ENCODE results near the gene CCDC92B. TPM values are rescaled to one million over a fixed set of nuclear protein-coding genes. Genes with fewer than 3 reads are reported as not detected.

Gene CCDC92B
- total and polyA plus RNA-seq, 2 of the 4 experiments (the other 2 are of a cell fraction): not detected

- no peak overlapping the region for H2BK5ac ChIP-seq (ENCODE audit: low read depth, low read length, poor library complexity, severe bottlenecking)
- no peak overlapping the region for H2AK5ac ChIP-seq (ENCODE audit: low read depth, low read length)
- H4K20me1 ChIP-seq (ENCODE audit: insufficient read depth, low read length): peaks cover 57% of the 10 kb centered on the region
- H3K9me3 ChIP-seq (ENCODE audit: control insufficient read depth, insufficient read depth, low read length): no peaks in the 10 kb centered on the region
- DNase-seq: no peak
- no peak overlapping the region for H3K27ac ChIP-seq (ENCODE audit: insufficient read depth, low read length)
- H3K36me3 ChIP-seq (ENCODE audit: control insufficient read depth, insufficient read depth, low read length): peaks cover 20% of the 10 kb centered on the region
- H3K4me1 ChIP-seq (ENCODE audit: control insufficient read depth, insufficient read depth, low read length): peaks cover 8% of the 10 kb centered on the region
- no peak overlapping the region for H2AFZ ChIP-seq (replicated peaks; ENCODE audit: low read length, poor library complexity)
- TF ChIP-seq RCOR1 (IDR thresholded peaks at IDR 0.05; ENCODE audit: insufficient replicate concordance, low read length) (no peak), MXI1 (IDR thresholded peaks at IDR 0.05; ENCODE audit: borderline replicate concordance, low read depth, low read length) (no peak), NFE2L2 (IDR thresholded peaks at IDR 0.05; ENCODE audit: low read depth, low read length) (no peak), POLR2A (IDR thresholded peaks at IDR 0.05; ENCODE audit: low read depth, low read length) (no peak), MAFK (IDR thresholded peaks at IDR 0.05; ENCODE audit: low read depth, low read length) (no peak), MAZ (IDR thresholded peaks at IDR 0.05; ENCODE audit: borderline replicate concordance, low read depth, low read length) (no peak), BHLHE40 (IDR thresholded peaks at IDR 0.05; ENCODE audit: low read depth, low read length) (no peak), CEBPB (IDR thresholded peaks at IDR 0.05; ENCODE audit: low read depth, low read length) (no peak), FOS (IDR thresholded peaks at IDR 0.05; ENCODE audit: low read depth, low read length) (no peak), RAD21 (IDR thresholded peaks at IDR 0.05; ENCODE audit: low read length) (no peak), ELK1 (IDR thresholded peaks at IDR 0.05; ENCODE audit: borderline replicate concordance, low read depth, low read length) (no peak)
- TF ChIP-seq, protein P1, sequence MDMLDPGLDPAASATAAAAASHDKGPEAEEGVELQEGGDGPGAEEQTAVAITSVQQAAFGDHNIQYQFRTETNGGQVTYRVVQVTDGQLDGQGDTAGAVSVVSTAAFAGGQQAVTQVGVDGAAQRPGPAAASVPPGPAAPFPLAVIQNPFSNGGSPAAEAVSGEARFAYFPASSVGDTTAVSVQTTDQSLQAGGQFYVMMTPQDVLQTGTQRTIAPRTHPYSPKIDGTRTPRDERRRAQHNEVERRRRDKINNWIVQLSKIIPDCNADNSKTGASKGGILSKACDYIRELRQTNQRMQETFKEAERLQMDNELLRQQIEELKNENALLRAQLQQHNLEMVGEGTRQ (IDR thresholded peaks at IDR 0.05; ENCODE audit: low read depth, low read length): no peak
- TF ChIP-seq, protein P2, sequence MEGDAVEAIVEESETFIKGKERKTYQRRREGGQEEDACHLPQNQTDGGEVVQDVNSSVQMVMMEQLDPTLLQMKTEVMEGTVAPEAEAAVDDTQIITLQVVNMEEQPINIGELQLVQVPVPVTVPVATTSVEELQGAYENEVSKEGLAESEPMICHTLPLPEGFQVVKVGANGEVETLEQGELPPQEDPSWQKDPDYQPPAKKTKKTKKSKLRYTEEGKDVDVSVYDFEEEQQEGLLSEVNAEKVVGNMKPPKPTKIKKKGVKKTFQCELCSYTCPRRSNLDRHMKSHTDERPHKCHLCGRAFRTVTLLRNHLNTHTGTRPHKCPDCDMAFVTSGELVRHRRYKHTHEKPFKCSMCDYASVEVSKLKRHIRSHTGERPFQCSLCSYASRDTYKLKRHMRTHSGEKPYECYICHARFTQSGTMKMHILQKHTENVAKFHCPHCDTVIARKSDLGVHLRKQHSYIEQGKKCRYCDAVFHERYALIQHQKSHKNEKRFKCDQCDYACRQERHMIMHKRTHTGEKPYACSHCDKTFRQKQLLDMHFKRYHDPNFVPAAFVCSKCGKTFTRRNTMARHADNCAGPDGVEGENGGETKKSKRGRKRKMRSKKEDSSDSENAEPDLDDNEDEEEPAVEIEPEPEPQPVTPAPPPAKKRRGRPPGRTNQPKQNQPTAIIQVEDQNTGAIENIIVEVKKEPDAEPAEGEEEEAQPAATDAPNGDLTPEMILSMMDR (conservative IDR thresholded peaks at IDR 0.05; ENCODE audit: low read depth, low read length): no peak
- no TSS peak for BruUV-seq (replicated peaks)
- H2BK15ac ChIP-seq (ENCODE audit: low read depth, low read length): no peak overlapping the region
- no peak for ATAC-seq (ENCODE audit: low read depth)
- no peak overlapping the region for H3K4me2 ChIP-seq (ENCODE audit: low read depth, low read length)
- ChIA-PET POLR2A (ENCODE audit: unreplicated experiment) (no interaction called here), CTCF (no interaction called here)
- 68% methylated on average over 2 of the region's 15 CpGs; no CpG with 5 or more reads in 1 of the 2 experiments for WGBS, 2 experiments (ENCODE audit: extremely low coverage in 2 of 2, insufficient read length in 1 of 2)
- no peak overlapping the region for H4K8ac ChIP-seq (ENCODE audit: low read depth in 2 of 2, low read length in 2 of 2)
- no peaks in the 10 kb centered on the region for H3K27me3 ChIP-seq (ENCODE audit: control insufficient read depth, insufficient read depth, low read length)
- no peak overlapping the region for H2BK20ac ChIP-seq (ENCODE audit: low read depth, low read length)
- no peak overlapping the region for H3K56ac ChIP-seq (ENCODE audit: extremely low read depth, insufficient read depth, low read length)
- in situ Hi-C loops (cut with MboI; ENCODE audit: low sequenced_read_pairs): no loop called here
- no peak overlapping the region for H3K4ac ChIP-seq (ENCODE audit: low read depth, low read length)
- H2BK120ac ChIP-seq (ENCODE audit: low read depth, low read length): no peak overlapping the region
- H3K9ac ChIP-seq (ENCODE audit: low read depth, low read length): no peak overlapping the region
- no peak overlapping the region for H2AK9ac ChIP-seq (replicated peaks; ENCODE audit: low read depth, low read length, poor library complexity)
- peaks cover 17% of the 10 kb centered on the region for H3K9me1 ChIP-seq (ENCODE audit: insufficient read depth, low read length)
- peaks cover 7 to 62% of the 10 kb centered on the region in 2 experiments; a peak in 3 of 4 replicates for H3K79me1 ChIP-seq (ENCODE audit: low read depth in 1 of 2, low read length in 2 of 2)
- H3K14ac ChIP-seq (replicated peaks; ENCODE audit: low read depth, low read length): no peak overlapping the region
- H3K23ac ChIP-seq (ENCODE audit: low read depth, low read length): no peak overlapping the region
- H4K5ac ChIP-seq (ENCODE audit: low read depth, low read length): no peak overlapping the region
- dilution Hi-C loops (cut with HindIII; ENCODE audit: low sequenced_read_pairs, unreplicated experiment): no loop called here
- intact Hi-C loops (cut with micrococcal nuclease): no loop called here
- H3K18ac ChIP-seq (ENCODE audit: low read depth, low read length): no peak overlapping the region
- H3K4me3 ChIP-seq (ENCODE audit: insufficient read depth, low read depth, low read length): no peak overlapping the region
- H4K91ac ChIP-seq (ENCODE audit: insufficient read depth, low read depth, low read length): no peak overlapping the region
These were observed 63.8 kb downstream of the CCDC92B start for GRCh38 chr17:2685696-2686095.

All from IMR-90 (cell line).